Brain microvascular endothelial cell (primary cell): ENCODE measurements around the gene STAT3.

Experiments
- DNase-seq: peaks from one replicate; pipeline ENCODE4 v3.0.0-alpha.2; 2020
- H3K27ac ChIP-seq: fragments of 250-450 bp; sonication (Bioruptor Pico); 2 replicates; pipeline ENCODE4 v1.5.1; 2020; ENCODE audit warnings: mild to moderate bottlenecking, moderate library complexity
- H3K27me3 ChIP-seq: fragments of 250-450 bp; sonication (Bioruptor Pico); replicated peaks from 2 replicates; pipeline ENCODE4 v1.5.1; 2020; ENCODE audit warnings: mild to moderate bottlenecking
- H3K36me3 ChIP-seq: fragments of 250-450 bp; sonication (Bioruptor Pico); replicated peaks from 2 replicates; pipeline ENCODE4 v1.5.1; 2020; ENCODE audit warnings: mild to moderate bottlenecking
- H3K4me3 ChIP-seq: 2 replicates; pipeline ENCODE4 v1.5.1; 2011; ENCODE audit warnings: low read depth, mild to moderate bottlenecking, control low read depth, low read length, moderate library complexity
- in situ Hi-C: cut with HindIII; loops from 2 replicates; pipeline ENCODE4 v1.10.0; 2017; ENCODE audit warnings: low sequenced_read_pairs, low pct_ligation_motif_present
- TF ChIP-seq, protein P1 (sequence below): IDR thresholded peaks from 2 replicates; pipeline ENCODE4 v1.5.1; 2011; ENCODE audit warnings: low read depth, mild to moderate bottlenecking, moderate library complexity, low read length, control low read depth, inconsistent platforms; ENCODE audit errors: missing control alignments

The STAT3 gene

GRCh38 chr17:42340691-42341127, 47.5 kb downstream of the STAT3 start:
- Histone ChIP-seq H3K4me3 (no peak overlapping the region), H3K27ac (no peak overlapping the region), H3K36me3 (peaks cover 49% of the 10 kb centered on the region), H3K27me3 (no peaks in the 10 kb centered on the region)
- TF ChIP-seq, protein P1, sequence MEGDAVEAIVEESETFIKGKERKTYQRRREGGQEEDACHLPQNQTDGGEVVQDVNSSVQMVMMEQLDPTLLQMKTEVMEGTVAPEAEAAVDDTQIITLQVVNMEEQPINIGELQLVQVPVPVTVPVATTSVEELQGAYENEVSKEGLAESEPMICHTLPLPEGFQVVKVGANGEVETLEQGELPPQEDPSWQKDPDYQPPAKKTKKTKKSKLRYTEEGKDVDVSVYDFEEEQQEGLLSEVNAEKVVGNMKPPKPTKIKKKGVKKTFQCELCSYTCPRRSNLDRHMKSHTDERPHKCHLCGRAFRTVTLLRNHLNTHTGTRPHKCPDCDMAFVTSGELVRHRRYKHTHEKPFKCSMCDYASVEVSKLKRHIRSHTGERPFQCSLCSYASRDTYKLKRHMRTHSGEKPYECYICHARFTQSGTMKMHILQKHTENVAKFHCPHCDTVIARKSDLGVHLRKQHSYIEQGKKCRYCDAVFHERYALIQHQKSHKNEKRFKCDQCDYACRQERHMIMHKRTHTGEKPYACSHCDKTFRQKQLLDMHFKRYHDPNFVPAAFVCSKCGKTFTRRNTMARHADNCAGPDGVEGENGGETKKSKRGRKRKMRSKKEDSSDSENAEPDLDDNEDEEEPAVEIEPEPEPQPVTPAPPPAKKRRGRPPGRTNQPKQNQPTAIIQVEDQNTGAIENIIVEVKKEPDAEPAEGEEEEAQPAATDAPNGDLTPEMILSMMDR, result no peak
- in situ Hi-C loops, result no loop called here
- DNase-seq, result no peak

DNA sequence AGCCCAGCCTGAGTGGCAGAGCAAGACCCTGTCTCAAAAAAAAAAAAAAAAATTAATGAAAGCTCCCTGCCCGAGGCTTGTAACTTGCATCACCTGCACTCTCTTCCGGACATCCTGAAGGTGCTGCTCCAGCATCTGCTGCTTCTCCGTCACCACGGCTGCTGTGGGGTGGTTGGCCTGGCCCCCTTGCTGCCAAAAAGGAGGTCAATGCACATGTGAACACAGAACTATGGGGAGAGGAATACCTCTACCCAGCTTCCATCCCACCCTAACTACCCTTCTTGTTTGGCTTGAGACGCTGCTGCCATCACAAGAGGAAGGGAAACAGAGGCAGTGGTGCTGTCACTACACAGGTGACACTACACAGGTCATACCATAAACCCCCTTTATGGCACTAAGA, 49.0 kb downstream of the STAT3 start:
- in situ Hi-C loops, result no loop called here
- H3K36me3 ChIP-seq, result peaks cover 54% of the 10 kb centered on the region

DNA sequence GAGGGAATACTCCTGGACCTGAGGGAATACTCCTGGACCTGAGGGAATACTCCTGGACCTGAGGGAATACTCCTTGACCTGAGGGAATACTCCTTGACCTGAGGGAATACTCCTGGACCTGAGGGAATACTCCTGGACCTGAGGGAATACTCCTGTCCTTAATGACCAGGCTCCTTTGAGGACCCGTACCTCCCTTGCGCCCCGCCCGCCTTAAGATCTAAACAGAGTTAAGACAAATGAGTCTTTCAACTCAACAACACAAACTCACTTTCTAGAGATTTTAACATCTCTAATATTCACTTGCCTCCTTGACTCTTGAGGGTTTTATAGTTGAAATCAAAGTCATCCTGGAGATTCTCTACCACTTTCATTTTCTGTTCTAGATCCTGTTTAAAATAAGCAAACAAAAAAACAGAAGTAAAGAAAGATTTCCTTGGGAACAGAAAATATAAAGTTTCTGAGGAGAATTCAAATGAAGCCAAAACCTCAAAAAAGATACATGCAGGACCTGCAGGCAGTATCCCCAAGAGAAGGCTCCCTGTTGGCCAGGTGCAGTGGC, 49.7 kb downstream of the STAT3 start:
- Histone ChIP-seq H3K4me3 (no peak overlapping the region), H3K36me3 (peaks cover 59% of the 10 kb centered on the region), H3K27ac (no peak overlapping the region), H3K27me3 (no peaks in the 10 kb centered on the region)
- DNase-seq, result no peak
- in situ Hi-C loops, result no loop called here
- TF ChIP-seq, protein P1, result no peak

More for the DNA sequence above, 49.0 kb downstream of the STAT3 start:
- Histone ChIP-seq H3K27ac (no peak overlapping the region), H3K4me3 (no peak overlapping the region), H3K27me3 (no peaks in the 10 kb centered on the region)
- TF ChIP-seq, protein P1, result no peak
- no peak for DNase-seq

DNA sequence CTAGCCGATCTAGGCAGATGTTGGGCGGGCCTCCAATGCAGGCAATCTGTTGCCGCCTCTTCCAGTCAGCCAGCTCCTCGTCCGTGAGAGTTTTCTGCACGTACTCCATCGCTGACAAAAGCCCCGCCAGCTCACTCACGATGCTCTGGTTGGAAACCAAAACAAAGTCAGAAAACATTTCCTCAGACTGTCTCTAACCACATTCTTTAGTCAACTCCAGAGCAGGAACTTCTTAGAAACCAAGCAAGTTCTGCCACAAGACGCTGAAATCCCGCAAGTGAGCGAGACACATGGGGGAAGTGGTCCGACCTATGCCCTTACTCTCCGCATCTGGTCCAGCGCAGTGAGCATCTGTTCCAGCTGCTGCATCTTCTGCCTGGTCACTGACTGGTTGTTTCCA, 50.8 kb downstream of the STAT3 start:
- Histone ChIP-seq H3K4me3 (no peak overlapping the region), H3K27ac (peak overlapping the region; percentile 50), H3K27me3 (no peaks in the 10 kb centered on the region), H3K36me3 (peaks cover 68% of the 10 kb centered on the region)
- in situ Hi-C loops, result no loop called here
- peak; percentile 83 for DNase-seq
- TF ChIP-seq, protein P1, result no peak

- in situ Hi-C loops, result no loop called here
- Histone ChIP-seq H3K27ac (no peak overlapping the region), H3K27me3 (no peaks in the 10 kb centered on the region), H3K4me3 (no peak overlapping the region), H3K36me3 (peaks cover 68% of the 10 kb centered on the region)
- TF ChIP-seq, protein P1, result peak; percentile 32
- DNase-seq, result peak; percentile 22
These were observed 53.6 kb downstream of the STAT3 start for GRCh38 chr17:42334677-42335076.

GRCh38 chr17:42333053-42333452, 55.2 kb downstream of the STAT3 start:
- in situ Hi-C loops, result no loop called here
- DNase-seq, result no peak
- Histone ChIP-seq H3K27me3 (no peaks in the 10 kb centered on the region), H3K36me3 (peaks cover 70% of the 10 kb centered on the region), H3K4me3 (no peak overlapping the region), H3K27ac (no peak overlapping the region)
- TF ChIP-seq, protein P1, result no peak
